HG03139 (cell line): ENCODE measurements around the gene NPC2.
"Not testable (repeated sequence)": the region's sequence is repeated elsewhere in the genome, so short reads cannot be mapped to it uniquely, and the experiment has no call there.

ENCODE experiments used
- ATAC-seq: cut with Tn5 transposase; IDR thresholded peaks from one replicate; pipeline ENCODE4 v1.9.1; 2021; ENCODE audit not compliant: unreplicated experiment

NPC2 gene

DNA sequence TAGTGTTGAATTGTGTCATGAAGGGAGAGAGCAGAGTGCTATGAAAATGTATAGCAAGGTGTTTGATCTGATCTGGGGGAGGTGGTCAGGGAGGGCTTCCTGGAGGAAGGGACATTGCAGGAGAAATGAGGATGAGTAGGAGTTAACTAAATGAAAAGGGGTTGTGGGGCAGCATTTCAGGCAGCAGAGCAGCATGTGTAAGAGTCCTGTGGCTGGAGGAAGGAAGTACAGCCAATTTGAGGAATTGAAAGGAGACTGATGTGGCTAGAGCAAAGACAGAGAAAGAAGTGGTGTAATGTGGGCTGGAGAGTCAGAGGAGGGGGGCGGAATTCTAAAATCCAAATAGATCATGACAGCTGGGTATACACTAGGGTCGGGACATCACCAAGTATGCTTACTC, 20.5 kb downstream of the NPC2 start:
- no peak for ATAC-seq

DNA sequence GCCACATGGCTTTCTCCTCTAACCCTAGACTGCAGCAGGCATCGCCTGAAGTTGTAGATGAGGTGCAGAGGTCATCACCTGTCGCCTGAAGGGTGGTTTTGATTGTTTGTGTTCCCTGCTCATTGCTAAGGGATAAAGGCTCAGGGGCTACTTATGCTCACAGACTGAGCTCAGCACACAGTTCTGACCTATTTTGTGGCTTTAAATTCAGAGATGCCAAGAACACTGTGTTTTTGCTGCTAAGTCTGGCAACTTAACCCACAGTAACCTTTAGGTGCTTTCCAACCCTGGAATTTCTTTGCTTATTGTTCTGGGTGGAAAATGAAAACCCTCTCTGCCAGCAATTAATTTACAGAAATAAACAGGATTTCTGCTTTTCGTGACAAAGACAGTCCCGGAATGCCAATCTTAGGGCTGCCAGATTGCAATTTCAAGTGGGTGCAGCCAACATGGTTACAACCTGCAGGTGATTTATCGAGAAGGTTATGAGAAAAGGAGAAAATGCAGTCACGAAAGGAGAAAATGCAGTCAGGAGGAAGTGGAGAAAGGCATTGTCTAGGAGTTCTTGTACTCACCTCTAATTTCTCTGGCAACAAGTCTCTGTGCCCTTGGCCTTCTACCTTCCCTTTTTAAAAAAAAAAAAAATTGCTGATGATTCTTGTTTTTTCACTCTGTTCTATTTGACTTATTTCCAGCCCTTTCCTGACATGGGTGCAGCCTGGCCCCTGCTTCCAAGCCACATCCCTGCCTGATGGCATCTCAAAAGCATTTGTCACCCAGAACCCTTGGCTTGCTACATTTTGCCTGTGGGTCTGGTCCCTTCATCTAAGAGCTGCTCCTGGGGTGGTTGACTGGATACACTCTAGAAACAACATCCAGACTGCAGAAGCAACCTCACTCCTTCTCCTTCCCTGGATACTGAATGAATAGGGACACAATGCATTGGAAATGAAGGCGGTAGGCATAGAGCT, 23.3 kb downstream of the NPC2 start:
- no peak for ATAC-seq

DNA sequence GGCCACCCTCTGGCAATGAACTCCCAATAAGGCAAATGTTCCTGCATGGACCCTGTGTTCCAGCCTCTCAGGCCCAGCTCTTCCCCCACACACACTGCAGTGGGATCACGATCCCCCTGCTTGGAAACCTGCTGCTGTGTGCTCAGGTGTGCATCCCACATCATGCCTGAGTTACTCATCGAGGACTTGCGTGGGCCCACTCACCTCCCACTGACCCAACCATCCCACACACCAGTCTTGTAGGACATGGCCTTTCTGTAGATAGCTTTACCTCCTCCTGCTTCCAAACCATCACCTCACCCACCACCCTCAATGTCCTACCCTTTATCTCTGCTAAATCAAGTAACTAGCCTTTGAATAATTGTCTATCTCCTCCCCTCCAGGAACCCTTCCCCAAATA, 24.6 kb downstream of the NPC2 start:
- no peak for ATAC-seq

DNA sequence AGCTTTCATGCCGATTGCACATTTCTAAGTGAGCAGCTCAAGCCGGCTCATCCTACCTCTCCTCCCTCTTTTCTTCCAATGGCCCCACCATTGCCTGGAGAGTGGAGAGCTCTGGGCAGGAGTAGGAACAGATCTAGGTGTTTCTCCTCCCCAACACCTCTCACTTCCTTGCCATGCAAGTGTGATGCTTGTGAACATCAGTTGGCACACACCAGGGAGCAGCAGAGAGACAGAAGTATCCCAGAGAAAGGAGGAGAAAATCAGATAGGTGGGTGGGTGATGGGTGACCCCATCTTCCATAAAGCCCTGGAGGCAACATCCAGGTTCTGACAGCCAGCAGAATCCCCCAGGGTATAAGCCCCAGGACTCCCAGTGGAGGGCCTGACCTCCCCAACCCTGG, 27.8 kb downstream of the NPC2 start:
- ATAC-seq, result no peak

DNA sequence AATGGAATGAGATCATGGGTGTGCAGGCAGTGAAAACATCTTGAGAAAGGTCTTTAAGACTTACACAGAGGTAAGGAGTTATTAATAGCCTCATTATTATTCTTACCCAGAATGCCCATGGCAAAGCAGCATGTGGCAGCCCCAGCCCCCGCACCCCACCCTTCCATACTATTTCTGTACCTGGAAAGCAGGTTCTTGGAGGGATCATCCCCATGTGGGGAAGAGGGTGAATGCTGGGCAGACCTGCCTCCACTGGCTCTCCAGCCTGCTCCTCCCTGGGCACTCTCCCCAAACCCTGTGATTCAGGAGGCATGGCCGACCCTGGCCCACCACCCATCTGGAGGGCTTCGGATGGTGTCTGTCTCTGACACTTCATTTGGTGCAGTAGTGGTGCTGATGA, 28.3 kb downstream of the NPC2 start:
- no peak for ATAC-seq

DNA sequence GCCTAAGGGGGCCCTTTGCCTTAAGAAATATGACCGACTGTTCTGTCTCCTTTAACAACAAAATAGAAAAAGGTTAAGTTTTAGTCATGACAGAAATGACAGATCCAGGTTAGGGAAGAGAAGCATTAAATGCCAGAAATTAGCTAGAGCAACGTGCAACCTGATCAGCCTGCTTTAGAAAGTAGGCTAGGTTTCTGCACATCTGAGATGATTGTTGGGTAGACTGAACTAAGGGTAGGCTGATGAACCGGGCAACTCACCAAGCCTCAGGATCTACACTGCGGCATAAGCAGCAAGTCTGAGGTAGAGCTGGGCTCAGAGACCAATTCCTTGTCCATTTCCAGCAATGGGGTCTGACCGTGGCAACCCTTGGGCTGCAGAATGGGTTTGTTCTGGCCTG, 29.4 kb downstream of the NPC2 start:
- no peak for ATAC-seq

DNA sequence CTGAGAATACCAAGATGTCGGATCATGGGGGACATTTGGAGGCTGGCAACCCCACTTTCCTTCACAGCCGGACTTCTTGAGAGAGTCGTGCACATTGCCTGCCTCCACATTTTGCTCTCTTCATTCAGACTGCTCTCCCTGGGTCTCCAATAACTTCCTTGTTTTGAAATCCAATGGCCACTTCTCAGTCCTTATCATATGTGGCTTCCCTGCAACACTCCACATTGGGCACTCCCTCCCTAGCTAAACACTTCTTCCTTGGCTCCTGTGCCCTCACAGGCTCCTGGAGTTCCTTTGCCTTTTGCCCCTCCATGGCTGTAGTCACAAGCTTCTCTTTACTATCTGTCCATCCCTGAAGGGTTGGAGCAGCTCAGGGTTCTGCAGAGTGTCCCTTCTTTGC, 30.1 kb downstream of the NPC2 start:
- ATAC-seq, result no peak

DNA sequence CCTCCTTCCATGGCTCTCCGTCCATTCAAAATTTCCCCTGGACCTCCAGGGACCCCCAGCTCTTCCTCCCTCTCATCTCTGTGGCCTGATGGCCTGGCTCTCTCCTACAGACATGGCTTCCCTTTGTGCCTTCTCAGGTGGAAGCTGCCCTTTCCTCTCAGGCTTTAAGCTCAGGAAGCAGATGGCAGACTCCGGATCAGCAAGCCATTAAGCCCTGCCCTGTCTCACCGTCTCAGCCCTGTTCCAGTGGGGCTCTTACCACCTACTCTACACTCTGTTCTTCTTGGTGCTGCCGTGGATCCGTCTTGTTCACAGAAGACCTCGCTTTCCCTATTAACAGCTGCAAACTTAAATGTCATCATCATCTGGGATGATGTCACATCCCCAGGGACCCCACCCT, 33.1 kb downstream of the NPC2 start:
- ATAC-seq, result no peak

DNA sequence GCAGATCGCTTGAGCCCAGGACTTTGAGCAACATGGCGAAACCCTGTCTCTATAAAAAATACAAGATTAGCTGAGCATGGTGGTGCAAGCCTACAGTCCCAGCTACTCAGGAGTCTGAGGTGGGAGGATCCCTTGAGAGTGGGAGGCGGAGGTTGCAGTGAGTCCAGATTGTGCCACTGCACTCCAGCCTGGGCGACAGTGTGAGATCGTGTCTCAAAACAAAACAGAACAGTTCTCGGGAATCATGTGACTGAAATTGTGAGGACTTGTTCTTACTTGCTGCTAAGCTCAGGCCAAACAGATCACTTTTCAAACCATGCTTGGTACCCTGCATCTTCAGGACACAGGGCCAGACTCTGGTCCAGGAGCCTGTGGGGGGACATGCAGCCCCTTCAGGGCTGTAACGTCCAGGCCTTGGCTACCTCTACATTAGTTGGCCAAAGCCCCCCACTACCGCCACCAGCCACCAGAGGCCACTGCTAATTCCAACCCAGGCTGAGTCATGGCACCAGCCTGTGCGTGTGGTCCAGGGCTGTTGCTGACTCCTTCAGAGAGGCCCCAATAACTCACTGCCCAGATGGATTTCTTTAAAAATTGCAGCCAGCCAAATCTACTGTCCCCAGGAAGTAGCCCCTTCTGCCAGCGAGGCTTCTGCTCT, 33.7 kb downstream of the NPC2 start:
- no peak for ATAC-seq

DNA sequence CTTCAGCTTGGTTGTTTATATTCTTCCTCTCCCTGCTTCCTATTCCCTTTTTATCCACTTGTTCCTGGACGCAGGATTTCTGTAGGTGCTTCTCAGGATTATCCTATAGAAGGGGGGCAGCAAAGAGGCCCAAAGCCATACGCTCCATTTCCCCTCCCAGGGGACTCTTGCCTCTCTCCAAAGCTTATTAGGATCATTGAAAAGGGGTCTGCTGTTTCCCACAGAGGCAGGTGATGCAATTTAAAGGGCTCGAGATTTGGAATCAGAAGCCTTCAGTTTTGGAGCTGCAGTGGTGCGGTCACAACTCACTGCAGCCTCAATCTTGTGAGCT, 35.6 kb downstream of the NPC2 start:
- ATAC-seq, result no peak

DNA sequence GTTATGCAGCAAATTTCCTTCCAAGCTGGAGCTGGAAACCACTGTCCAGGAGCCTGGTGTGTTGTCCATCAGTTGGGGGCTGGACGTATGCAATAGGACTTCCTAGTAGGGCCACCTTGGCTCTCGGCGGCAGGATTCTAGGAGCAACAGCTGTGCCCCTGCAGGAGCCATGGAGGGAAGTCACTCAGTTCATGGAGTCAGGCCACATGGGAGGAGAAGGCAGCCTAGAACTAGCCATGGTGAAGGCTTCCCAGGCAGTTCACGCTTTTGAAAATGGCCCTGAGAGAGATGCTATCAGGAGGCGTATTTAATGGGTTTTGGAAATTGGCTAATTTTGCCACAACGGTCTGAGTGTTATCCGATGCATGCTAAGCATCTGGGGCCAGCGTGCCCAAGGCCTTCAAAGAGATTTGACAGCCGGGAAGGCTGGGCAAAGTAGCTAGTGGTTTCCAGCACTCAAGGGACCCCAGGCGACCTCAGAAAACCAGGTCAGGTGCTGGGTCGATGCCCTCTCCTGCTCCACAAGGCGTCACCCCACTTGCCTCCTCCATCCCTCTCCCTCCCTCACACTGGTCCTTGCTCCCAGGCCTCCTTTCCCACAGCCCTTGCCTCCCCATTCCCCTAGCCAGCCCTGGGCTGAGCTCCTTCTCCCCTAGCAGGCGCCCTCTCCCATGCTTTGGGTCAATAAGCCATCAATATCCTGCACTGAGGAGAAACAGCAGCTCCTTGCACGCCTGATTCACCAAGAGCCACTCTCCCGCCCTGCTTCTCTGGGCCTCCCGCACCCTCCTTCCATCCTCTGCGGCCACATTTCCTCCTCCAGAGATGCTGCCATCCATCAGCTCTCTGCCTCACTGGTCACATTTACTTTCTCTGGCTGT, 36.2 kb downstream of the NPC2 start:
- ATAC-seq, result no peak

DNA sequence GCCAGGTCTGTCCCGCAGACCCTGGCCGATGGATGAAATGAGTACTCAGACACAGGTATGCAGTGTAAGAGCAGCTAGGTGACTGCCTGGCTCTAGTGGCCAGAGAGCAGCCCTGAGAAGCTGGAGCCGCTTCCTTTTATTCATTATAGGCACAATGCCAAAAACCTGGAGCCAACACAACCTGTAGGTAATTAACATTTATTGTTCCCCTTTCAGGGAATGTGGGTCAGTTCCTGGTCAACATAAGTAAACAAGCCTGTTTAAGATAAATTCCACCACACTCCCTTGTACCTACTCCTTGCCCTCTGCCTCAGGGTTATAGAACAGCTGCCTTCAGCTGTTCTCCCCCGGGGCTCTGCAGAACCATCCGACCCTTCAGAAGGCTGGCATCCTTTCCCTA, 38.7 kb downstream of the NPC2 start:
- not testable (repeated sequence) for ATAC-seq

DNA sequence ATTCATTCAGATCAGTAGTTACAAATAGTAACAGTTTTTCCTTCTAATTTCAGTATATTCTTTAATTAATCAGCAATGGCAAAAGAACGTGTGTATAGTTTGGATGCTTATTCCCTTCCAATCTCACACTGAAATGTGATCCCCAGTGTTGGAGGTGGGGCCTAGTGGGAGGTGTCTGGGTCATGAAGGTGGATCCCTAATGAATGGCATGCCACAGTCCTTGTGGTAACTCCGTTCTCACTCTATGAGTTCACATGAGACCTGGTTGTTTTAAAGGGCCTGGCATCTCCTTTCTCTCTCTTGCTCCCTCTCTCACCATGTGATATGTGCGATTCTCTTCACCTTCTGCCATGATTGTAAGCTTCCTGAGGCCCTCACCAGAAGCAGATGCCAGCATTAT, 48.2 kb downstream of the NPC2 start:
- ATAC-seq, result no peak

DNA sequence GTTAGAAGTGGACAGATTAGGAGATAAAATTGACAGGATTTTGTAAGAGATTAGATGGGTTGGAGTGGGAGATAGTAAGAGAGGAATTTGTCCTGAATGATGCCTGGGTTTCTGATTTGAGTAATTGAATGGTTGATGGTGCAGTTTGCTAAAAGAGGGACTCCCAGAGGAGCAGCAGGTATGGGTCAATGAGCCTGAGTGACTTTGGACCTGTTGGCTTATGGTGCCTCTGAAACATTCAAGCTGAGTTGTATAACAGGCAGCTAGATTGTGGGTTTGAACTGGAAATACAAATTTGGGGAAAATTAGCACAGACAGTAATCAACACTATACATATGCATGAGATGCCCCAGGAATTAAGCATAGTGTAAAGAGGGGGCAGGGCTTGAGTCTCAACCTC, 50.3 kb downstream of the NPC2 start:
- ATAC-seq, result no peak

DNA sequence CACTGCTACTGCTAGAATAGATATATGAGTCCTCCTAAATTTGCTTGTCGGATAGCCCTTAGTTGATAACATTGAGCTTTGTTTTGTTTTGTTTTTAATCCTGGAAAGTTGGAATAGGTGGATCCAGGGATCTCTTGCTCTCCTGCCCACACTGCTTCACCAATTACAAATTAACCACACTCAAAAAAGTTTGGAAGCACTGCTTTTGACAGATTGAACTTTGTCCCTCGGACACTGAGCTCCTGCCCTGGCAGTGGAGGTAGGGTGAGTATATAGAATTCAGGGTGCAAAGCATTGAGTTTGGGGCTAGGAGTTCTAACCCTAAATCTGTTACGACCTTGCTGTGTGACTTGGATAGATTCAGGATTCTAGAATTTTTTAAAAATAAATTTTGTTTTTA, 52.0 kb downstream of the NPC2 start:
- no peak for ATAC-seq

DNA sequence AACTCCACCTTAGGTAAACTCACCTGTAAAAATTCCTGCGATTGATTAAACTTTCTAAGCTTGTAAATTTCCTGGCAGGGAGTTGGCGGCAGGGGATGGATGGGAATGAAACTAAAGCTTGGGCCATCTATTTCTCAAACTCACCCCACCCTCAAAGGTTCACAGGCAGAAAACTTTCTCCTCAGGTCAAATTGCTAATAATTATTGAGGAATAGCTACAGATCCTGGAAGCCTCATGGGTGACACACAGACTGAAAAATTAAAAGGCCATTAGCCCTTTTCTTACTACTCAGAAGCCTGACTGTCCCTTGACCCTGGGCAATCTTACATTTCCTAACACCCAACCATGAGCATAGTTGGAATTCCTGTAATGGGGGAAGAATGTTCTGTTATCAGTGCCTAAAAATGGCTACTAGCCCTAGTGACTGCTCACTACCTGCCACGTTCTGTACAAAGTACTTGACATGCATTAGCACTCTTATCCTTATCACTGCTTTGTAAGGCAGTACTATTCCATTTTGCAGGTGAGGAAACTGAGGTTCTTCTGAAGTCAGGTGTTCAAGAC, 54.7 kb downstream of the NPC2 start:
- ATAC-seq, result no peak

DNA sequence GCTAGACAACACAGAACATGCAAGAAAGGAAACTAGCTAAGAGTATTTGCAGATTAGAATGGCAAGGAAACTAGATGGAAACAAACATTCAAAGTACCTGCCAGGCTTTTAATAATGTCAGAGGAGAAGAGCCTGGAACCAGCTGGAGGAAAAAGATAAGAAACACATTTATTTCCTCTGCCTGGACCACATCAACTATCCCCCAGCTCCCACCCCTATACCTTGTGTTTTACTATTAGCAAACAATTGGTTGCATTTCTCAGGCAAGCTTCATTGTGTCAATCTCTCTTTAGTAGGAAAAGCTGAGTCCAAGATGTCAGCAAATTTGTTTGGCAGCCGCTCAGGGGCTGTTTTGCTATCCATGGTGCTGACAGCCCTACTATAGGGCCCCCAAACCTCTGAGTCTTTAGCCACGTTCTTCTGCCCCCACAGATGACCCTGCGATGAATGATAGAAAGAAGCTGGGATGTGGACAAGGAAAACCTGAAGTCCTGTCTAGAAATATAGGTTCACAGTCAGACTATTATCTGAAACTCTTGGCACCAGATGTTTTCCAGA, 55.5 kb downstream of the NPC2 start:
- no peak for ATAC-seq

DNA sequence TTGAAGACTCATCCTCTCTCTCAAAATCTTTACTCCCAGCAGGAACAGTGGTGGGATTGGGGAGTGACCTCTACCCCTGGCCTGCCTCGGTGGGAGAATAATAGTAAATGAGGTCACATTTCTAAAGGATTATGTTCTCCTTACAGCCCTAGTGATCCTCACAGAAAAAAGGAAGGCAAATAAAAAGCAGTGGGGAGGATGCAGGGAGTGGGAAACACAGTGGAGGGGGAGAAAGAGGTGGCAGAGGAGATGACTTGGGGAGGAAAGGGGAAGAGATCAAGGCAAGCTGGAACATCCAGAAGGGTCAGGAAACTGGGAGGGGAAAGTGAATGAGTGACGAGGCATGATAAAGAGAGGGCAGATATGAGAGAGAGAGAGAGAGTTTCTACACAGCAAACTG, 58.8 kb downstream of the NPC2 start:
- no peak for ATAC-seq

DNA sequence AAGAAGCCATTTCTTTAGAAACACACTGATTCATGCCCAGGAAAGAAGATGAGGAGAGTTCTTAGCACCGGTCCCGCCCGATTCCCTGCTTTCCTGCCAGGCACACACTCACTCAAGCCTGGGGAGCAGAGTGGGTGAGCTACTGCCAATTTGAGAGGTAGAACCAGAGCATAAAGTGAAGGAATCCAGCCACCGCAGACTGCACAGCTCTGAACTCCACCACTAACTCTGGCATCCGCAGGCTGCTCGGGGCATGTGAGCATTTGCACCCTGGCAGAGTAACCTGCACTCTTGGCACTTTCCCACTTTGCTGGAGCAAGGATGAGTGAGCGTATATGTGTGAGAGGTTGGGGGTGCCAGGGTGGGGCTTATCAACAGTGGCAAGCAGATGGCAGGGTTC, 63.1 kb downstream of the NPC2 start:
- no peak for ATAC-seq
